K562 (cell line): ENCODE measurements around the gene MOB3C. TPM values are rescaled to one million over a fixed set of nuclear protein-coding genes. Genes with fewer than 3 reads are reported as not detected.

ENCODE experiments used
- ATAC-seq: fragments of 200-7000 bp; cut with Tn5 transposase; 3 replicates; pipeline ENCODE4 v1.9.1; 2020; ENCODE audit warnings: moderate library complexity
- BruUV-seq: library from RNA; stranded (reverse); fragments of 400-500 nt; replicated peaks from 2 replicates; lab custom pipeline; 2021; lab: Mats Ljungman, UMichigan
- CTCF ChIA-PET: fragments of 300-600 bp; formaldehyde crosslinking; extraction: SDS; loops from one replicate; lab custom pipeline; 2021; ENCODE audit warnings: low intra/inter-chr PET ratio; lab: Yijun Ruan, JAX
- POLR2A ChIA-PET: fragments of 300-600, 350-650 bp; sonication (Branson Sonifier 250); formaldehyde crosslinking; extraction: SDS; loops from one replicate; lab custom pipeline; 2021; ENCODE audit warnings: antibody characterized with exemption, inconsistent platforms; lab: Yijun Ruan, JAX
- DNase-seq, 4 experiments: peaks; one replicate each; pipeline versions ENCODE4 v3.0.0 to v3.0.0-alpha.2; 2011 to 2018; ENCODE audit warnings: low spot score in 3 of 4, mixed read lengths in 3 of 4; ENCODE audit errors: extremely low read depth in 1 of 4
- FAIRE-seq: peaks from 2 replicates; lab custom pipeline; 2011; peaks lifted over from hg19 to GRCh38; lab: Jason Lieb, UNC
- H2AFZ ChIP-seq: 2 replicates; pipeline ENCODE4 v1.6.0; 2011; ENCODE audit warnings: low read depth, low read length, control low read depth, inconsistent platforms
- H3K27ac ChIP-seq: fragments of 200-600 bp; 3 replicates; pipeline ENCODE4 v1.8.0; 2011; ENCODE audit warnings: low read depth, mild to moderate bottlenecking, control low read depth, inconsistent platforms, low read length, moderate library complexity, mixed read lengths; ENCODE audit errors: extremely low read depth
- H3K27me3 ChIP-seq, 2 experiments: fragments of 300-600 bp in 1 of 2; 2 replicates in 1 of 2; 3 replicates in 1 of 2; pipeline versions ENCODE4 v1.6.0 to v1.8.0; 2011; ENCODE audit warnings: inconsistent platforms in 2 of 2, low read length in 2 of 2, mild to moderate bottlenecking in 1 of 2, mixed read lengths in 1 of 2, moderate library complexity in 1 of 2; ENCODE audit not compliant: control insufficient read depth in 2 of 2, insufficient read depth in 2 of 2
- H3K36me3 ChIP-seq: fragments of 300-600 bp; 3 replicates; pipeline ENCODE4 v1.8.0; 2011; ENCODE audit warnings: mild to moderate bottlenecking, low read length, inconsistent platforms; ENCODE audit not compliant: control insufficient read depth, insufficient read depth
- H3K4me1 ChIP-seq, 2 experiments: fragments of 200-600 bp in 1 of 2; replicated peaks in 1 of 2; 2 replicates in 1 of 2; 3 replicates in 1 of 2; pipeline versions ENCODE4 v1.5.1 to v1.8.0; 2011; ENCODE audit warnings: inconsistent platforms in 2 of 2, low read length in 2 of 2, mild to moderate bottlenecking in 1 of 2, mixed read lengths in 1 of 2, moderate library complexity in 1 of 2; ENCODE audit not compliant: control insufficient read depth in 2 of 2, insufficient read depth in 2 of 2
- H3K4me2 ChIP-seq: 2 replicates; pipeline ENCODE4 v1.6.1; 2011; ENCODE audit warnings: low read length, control low read depth, inconsistent platforms, mixed read lengths; ENCODE audit not compliant: insufficient read depth
- H3K4me3 ChIP-seq: fragments of 200-600 bp; sonication (generic), shearing (Covaris generic); 2 replicates; pipeline ENCODE4 v1.5.1; 2016; ENCODE audit warnings: control low read depth, inconsistent platforms
- H3K79me2 ChIP-seq: fragments of 200-600 bp; 3 replicates; pipeline ENCODE4 v1.8.0; 2011; ENCODE audit warnings: low read length, inconsistent platforms; ENCODE audit not compliant: control insufficient read depth, insufficient read depth
- H3K9ac ChIP-seq, 2 experiments: 2 replicates each; pipeline versions ENCODE4 v1.6.0 to v1.6.1; 2011; ENCODE audit warnings: low read depth in 2 of 2, low read length in 2 of 2, control low read depth in 1 of 2, inconsistent platforms in 1 of 2, mild to moderate bottlenecking in 1 of 2, mixed read lengths in 1 of 2; ENCODE audit not compliant: insufficient read depth in 1 of 2
- H3K9me1 ChIP-seq: one replicate; pipeline ENCODE4 v1.6.0; 2011; ENCODE audit warnings: inconsistent platforms, mild to moderate bottlenecking, low read length, moderate library complexity; ENCODE audit not compliant: control insufficient read depth, insufficient read depth
- H3K9me3 ChIP-seq: replicated peaks from 2 replicates; pipeline ENCODE4 v1.5.1; 2011; ENCODE audit warnings: low read depth, low read length, inconsistent platforms; ENCODE audit not compliant: control insufficient read depth, insufficient read depth
- H4K20me1 ChIP-seq: replicated peaks from 2 replicates; pipeline ENCODE4 v1.6.1; 2011; ENCODE audit warnings: low read length, inconsistent platforms, mixed read lengths; ENCODE audit not compliant: control insufficient read depth, insufficient read depth
- ARHGAP35 ChIP-seq: fragments of 450-650 bp; IDR thresholded peaks from 2 replicates; pipeline ENCODE4 v1.6.1; 2018; ENCODE audit not compliant: partially characterized antibody
- GTF2A2 ChIP-seq: IDR thresholded peaks from 2 replicates; pipeline ENCODE4 v1.6.1; 2016; ENCODE audit warnings: mild to moderate bottlenecking, missing genetic modification characterization, missing compliant biosample characterization
- ZFPM2 ChIP-seq: fragments of 250-450 bp; sonication (Bioruptor Pico); IDR thresholded peaks from 2 replicates; pipeline ENCODE4 v1.5.1; 2022; ENCODE audit warnings: mild to moderate bottlenecking
- ZNF785 ChIP-seq: fragments of 250-450 bp; sonication (Bioruptor Pico); IDR thresholded peaks from 2 replicates; pipeline ENCODE4 v1.4.0; 2020; ENCODE audit warnings: mild to moderate bottlenecking
- WGBS: fragments of 100-300 bp; shearing (Covaris generic); methylation state at CpG from one replicate; pipeline ENCODE4 v1.1.6; 2016; ENCODE audit warnings: low coverage, mixed read lengths; ENCODE audit not compliant: insufficient coverage; ENCODE audit errors: missing lambda C conversion rate; 5-methylcytosine and 5-hydroxymethylcytosine counted together
- in situ Hi-C: fragments of 300-500 bp; cut with MboI; formaldehyde crosslinking; loops from 4 replicates; pipeline ENCODE4 v1.15.0; 2018; ENCODE audit warnings: inconsistent platforms, mixed read lengths
- intact Hi-C: fragments of 100-400 bp; cut with micrococcal nuclease; formaldehyde crosslinking; loops from 2 replicates; pipeline ENCODE4 v1.14.2; 2022
- polyA plus RNA-seq, 8 experiments: library from polyadenylated mRNA; depleted of rRNA in 4 of 8; stranded (reverse) in 5 of 8; unstranded in 3 of 8; fragments of >200 nt; fragmentation: Nextera tagmentation in 2 of 8; fragmentation: Illumina TruSeq in 1 of 8; extraction: Ambion mirVana in 2 of 8; extraction: Trizol in 1 of 8; gene quantifications; 2 replicates each; pipeline versions ENCODE4 v1.2.1 to v1.2.3, GENCODE V29; 2011 to 2014; ENCODE audit warnings: inconsistent platforms in 1 of 8, missing spikeins in 1 of 8
- total RNA-seq, 7 experiments: library from RNA; depleted of rRNA in 6 of 7; stranded (reverse); fragments of >200 nt in 6 of 7; fragmentation: Illumina TruSeq in 2 of 7; extraction: Trizol in 2 of 7; gene quantifications; 2 replicates each; pipeline versions ENCODE4 v1.2.1 to v1.2.3, GENCODE V29; 2011 to 2021; ENCODE audit warnings: low replicate concordance in 1 of 7
- TF ChIP-seq, protein P1 (sequence below): sonication (generic); formaldehyde crosslinking; IDR thresholded peaks from 2 replicates; pipeline ENCODE4 v1.8.1; 2023; ENCODE audit warnings: mild to moderate bottlenecking, missing genetic modification reagents

MOB3C gene
- total and polyA plus RNA-seq, 9 of the 15 experiments (the other 6 are each of a cell fraction or from before 2014, with no cell fraction given): 1.0 to 7.5 (median 3.7) TPM

DNA sequence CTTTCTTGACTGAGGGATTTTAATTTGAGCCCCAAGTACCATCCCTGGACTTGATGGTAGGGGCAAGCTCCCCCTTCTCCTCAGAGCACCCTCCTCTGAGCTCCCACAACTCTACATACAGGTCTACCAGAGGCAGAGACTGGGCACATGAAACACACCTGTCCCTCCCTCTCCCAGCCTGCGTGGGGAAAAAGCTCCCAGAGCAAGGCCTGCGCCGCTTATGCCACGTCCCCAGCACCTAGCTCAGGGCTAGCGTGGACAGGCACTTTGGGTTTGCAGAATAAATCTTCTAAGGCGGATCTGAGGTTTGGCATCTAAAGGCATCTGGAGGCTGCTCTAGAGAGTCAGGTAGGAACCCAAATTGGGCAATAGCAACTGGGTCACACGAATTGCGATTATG is 57.6 kb downstream of the MOB3C start:
- Histone ChIP-seq H3K9me1 (peaks cover 3% of the 10 kb centered on the region), H3K27ac (no peak overlapping the region), H2AFZ (no peak overlapping the region), H3K9ac (no peak overlapping the region), H4K20me1 (no peaks in the 10 kb centered on the region; the same call in 1 of the 2 replicates), H3K9me3 (no peaks in the 10 kb centered on the region), H3K27me3 (no peaks in the 10 kb centered on the region), H3K4me3 (no peak overlapping the region), H3K4me1 (peaks cover 6 to 17% of the 10 kb centered on the region in 2 experiments; a peak in 3 of 5 replicates), H3K4me2 (no peak overlapping the region), H3K36me3 (peaks cover 6% of the 10 kb centered on the region; the same call in 1 of the 3 replicates), H3K79me2 (no peaks in the 10 kb centered on the region)
- intact Hi-C loops (loop anchor here (5.0 kb wide), 2 partner anchors 63 to 163 kb away; no protein-coding TSS in a partner anchor), in situ Hi-C loops (no loop called here)
- 68% methylated on average over 8 of the region's 8 CpGs for WGBS
- DNase-seq (no peak), FAIRE-seq (no peak), ATAC-seq (no peak)
- POLR2A ChIA-PET: interaction anchor here (1.1 to 1.6 kb wide), 4 partner anchors 8 to 142 kb away, joined by 3 to 6 read pairs (median 4); no protein-coding TSS in a partner anchor
- TF ChIP-seq ARHGAP35 (no peak), ZNF785 (CRISPR knock-in tag) (no peak), ZFPM2 (CRISPR knock-in tag) (no peak)
- CTCF ChIA-PET: no interaction called here
- BruUV-seq: no TSS peak

DNA sequence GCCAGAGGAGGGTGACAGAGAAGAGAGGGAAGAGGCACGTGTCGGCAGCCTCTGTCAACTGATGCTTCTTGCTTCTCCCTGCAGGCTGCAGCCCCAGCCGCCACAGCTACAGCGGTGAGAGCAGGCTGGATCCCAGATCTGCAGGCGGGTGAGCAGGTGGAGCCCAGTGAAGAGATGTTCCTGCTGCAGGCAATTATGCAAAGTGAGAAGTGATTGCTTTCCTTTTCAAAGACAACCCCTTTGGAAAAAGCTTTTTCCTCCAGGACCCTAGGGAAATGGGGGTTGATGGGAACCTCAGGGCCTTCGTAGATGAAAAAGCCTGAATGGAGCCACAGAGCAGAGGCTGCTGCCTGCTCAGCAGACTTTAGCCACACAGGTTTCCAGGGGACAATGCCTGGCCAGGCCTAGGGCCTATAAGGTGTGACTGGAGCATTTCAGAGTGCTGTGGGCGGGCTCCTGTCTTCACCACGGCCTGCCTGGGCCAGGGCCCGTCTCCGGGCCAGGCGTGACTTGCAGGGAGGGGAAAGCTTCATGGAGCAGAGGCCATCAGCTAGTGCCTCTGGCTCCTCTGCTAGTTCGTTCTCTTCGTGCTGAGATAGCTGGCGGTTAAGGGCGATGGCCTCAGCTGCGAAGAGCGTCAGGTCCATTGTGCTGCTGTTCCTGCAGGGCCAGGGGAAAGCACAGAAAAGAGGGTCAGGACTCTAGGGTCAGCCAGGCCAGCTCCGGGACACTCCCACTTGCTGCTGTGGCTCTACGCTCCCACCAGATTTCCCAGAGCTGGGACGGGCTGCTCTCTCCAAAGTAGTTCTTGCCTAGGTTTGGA is 58.3 kb downstream of the MOB3C start:
- Histone ChIP-seq H3K27me3 (no peaks in the 10 kb centered on the region), H3K79me2 (no peaks in the 10 kb centered on the region), H3K27ac (no peak overlapping the region), H3K9me1 (peaks cover 3% of the 10 kb centered on the region), H3K4me1 (peaks cover 6 to 17% of the 10 kb centered on the region in 2 experiments; a peak in 3 of 5 replicates), H3K4me3 (no peak overlapping the region), H2AFZ (no peak overlapping the region), H3K4me2 (no peak overlapping the region), H3K9ac (peak overlapping the region in 1 of 2 experiments; percentile 8; a peak in 1 of 4 replicates), H3K9me3 (no peaks in the 10 kb centered on the region), H4K20me1 (no peaks in the 10 kb centered on the region; the same call in 1 of the 2 replicates), H3K36me3 (peaks cover 6% of the 10 kb centered on the region; the same call in 1 of the 3 replicates)
- TF ChIP-seq, protein P1, sequence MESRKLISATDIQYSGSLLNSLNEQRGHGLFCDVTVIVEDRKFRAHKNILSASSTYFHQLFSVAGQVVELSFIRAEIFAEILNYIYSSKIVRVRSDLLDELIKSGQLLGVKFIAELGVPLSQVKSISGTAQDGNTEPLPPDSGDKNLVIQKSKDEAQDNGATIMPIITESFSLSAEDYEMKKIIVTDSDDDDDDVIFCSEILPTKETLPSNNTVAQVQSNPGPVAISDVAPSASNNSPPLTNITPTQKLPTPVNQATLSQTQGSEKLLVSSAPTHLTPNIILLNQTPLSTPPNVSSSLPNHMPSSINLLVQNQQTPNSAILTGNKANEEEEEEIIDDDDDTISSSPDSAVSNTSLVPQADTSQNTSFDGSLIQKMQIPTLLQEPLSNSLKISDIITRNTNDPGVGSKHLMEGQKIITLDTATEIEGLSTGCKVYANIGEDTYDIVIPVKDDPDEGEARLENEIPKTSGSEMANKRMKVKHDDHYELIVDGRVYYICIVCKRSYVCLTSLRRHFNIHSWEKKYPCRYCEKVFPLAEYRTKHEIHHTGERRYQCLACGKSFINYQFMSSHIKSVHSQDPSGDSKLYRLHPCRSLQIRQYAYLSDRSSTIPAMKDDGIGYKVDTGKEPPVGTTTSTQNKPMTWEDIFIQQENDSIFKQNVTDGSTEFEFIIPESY (CRISPR knock-in tag): peak; percentile 76; the same call in 1 of the 2 replicates
- no peak for TF ChIP-seq GTF2A2 (tag)
- ChIA-PET CTCF (interaction anchor here (0.7 kb wide), 1 partner anchor 61 kb away, joined by 3 read pairs; no protein-coding TSS in a partner anchor), POLR2A (interaction anchor here (1.3 to 1.6 kb wide), 2 partner anchors 16 to 18 kb away, joined by 3 to 4 read pairs; no protein-coding TSS in a partner anchor)
- no TSS peak for BruUV-seq
- 84% methylated on average over 20 of the region's 20 CpGs for WGBS
- intact Hi-C loops: loop anchor here (5.0 kb wide), 2 partner anchors 64 to 164 kb away; no protein-coding TSS in a partner anchor
- FAIRE-seq (no peak), ATAC-seq (no peak), DNase-seq (no peak)
- in situ Hi-C loops: no loop called here
